Neuronal stem cell (in vitro differentiated cells): ENCODE data around the gene CDH13.
A peak's percentile ranks its signal among the peaks of the same experiment; 100 is the strongest.

Experiments
- DNase-seq: peaks from one replicate; pipeline ENCODE4 v3.0.0-alpha.2; 2013; ENCODE audit warnings: low spot score
- H2AFZ ChIP-seq: one replicate; pipeline ENCODE4 v1.6.1; 2013; ENCODE audit warnings: mild to moderate bottlenecking, low read length, inconsistent platforms
- H2AK5ac ChIP-seq: 2 replicates; pipeline ENCODE4 v1.6.1; 2013; ENCODE audit warnings: low read depth, mild to moderate bottlenecking, inconsistent platforms, low read length, moderate library complexity, mixed read lengths
- H2BK120ac ChIP-seq: 2 replicates; pipeline ENCODE4 v1.6.1; 2013; ENCODE audit warnings: low read depth, mild to moderate bottlenecking, inconsistent platforms, low read length, moderate library complexity, mixed read lengths
- H2BK12ac ChIP-seq: one replicate; pipeline ENCODE4 v1.6.1; 2013; ENCODE audit warnings: low read length, inconsistent platforms
- H2BK15ac ChIP-seq: 2 replicates; pipeline ENCODE4 v1.6.1; 2013; ENCODE audit warnings: mild to moderate bottlenecking, low read length, inconsistent platforms, mixed read lengths
- H2BK5ac ChIP-seq: one replicate; pipeline ENCODE4 v1.6.1; 2013; ENCODE audit warnings: inconsistent platforms, mild to moderate bottlenecking, low read length, moderate library complexity
- H3K14ac ChIP-seq: one replicate; pipeline ENCODE4 v1.6.1; 2013; ENCODE audit warnings: low read length, inconsistent platforms
- H3K18ac ChIP-seq: 2 replicates; pipeline ENCODE4 v1.6.1; 2013; ENCODE audit warnings: low read length, inconsistent platforms
- H3K23ac ChIP-seq: 2 replicates; pipeline ENCODE4 v1.6.1; 2013; ENCODE audit warnings: low read depth, mild to moderate bottlenecking, mixed read lengths, low read length, inconsistent platforms; ENCODE audit not compliant: poor library complexity
- H3K27ac ChIP-seq: replicated peaks from 3 replicates; pipeline ENCODE4 v1.5.1; 2013; ENCODE audit warnings: low read length, inconsistent platforms
- H3K27me3 ChIP-seq, 3 experiments: 2 replicates each; pipeline ENCODE4 v1.6.1; 2013; ENCODE audit warnings: low read length in 3 of 3, mild to moderate bottlenecking in 2 of 3, inconsistent platforms in 1 of 3, low read depth in 1 of 3, mixed read lengths in 1 of 3, moderate library complexity in 1 of 3; ENCODE audit not compliant: control insufficient read depth in 3 of 3, insufficient read depth in 3 of 3
- H3K36me3 ChIP-seq, 2 donors: replicated peaks in 1 of 2; 2 replicates each; pipeline ENCODE4 v1.6.1; 2013; ENCODE audit warnings: low read length in 2 of 2; ENCODE audit not compliant: control insufficient read depth in 2 of 2, insufficient read depth in 2 of 2
- H3K4ac ChIP-seq: 2 replicates; pipeline ENCODE4 v1.6.1; 2013; ENCODE audit warnings: inconsistent platforms, mild to moderate bottlenecking, low read length, moderate library complexity
- H3K4me1 ChIP-seq, 2 donors: 1 replicate in 1 of 2; 2 replicates in 1 of 2; pipeline ENCODE4 v1.6.1; 2013; ENCODE audit warnings: low read length in 2 of 2, low read depth in 1 of 2; ENCODE audit not compliant: control insufficient read depth in 2 of 2, insufficient read depth in 1 of 2
- H3K4me2 ChIP-seq: one replicate; pipeline ENCODE4 v1.6.1; 2013; ENCODE audit warnings: mild to moderate bottlenecking, low read length, inconsistent platforms; ENCODE audit not compliant: insufficient read depth, poor library complexity, severe bottlenecking
- H3K4me3 ChIP-seq, 2 donors: 2 replicates each; pipeline ENCODE4 v1.5.1; 2013; ENCODE audit warnings: low read length in 2 of 2, mild to moderate bottlenecking in 2 of 2, inconsistent platforms in 1 of 2, moderate library complexity in 1 of 2
- H3K79me1 ChIP-seq: one replicate; pipeline ENCODE4 v1.6.1; 2013; ENCODE audit warnings: low read depth, mild to moderate bottlenecking, inconsistent platforms, low read length, moderate library complexity
- H3K9ac ChIP-seq: one replicate; pipeline ENCODE4 v1.6.1; 2013; ENCODE audit warnings: mild to moderate bottlenecking, low read depth, low read length, inconsistent platforms; ENCODE audit not compliant: poor library complexity
- H3K9me3 ChIP-seq, 2 donors: replicated peaks in 1 of 2; 2 replicates each; pipeline versions ENCODE3 to v1.6.1; 2013; ENCODE audit warnings: low read length in 2 of 2, mild to moderate bottlenecking in 2 of 2, inconsistent platforms in 1 of 2, low read depth in 1 of 2, mixed read lengths in 1 of 2, moderate library complexity in 1 of 2; ENCODE audit not compliant: control insufficient read depth in 2 of 2, insufficient read depth in 1 of 2
- H4K8ac ChIP-seq: one replicate; pipeline ENCODE4 v1.6.1; 2013; ENCODE audit warnings: low read depth, mild to moderate bottlenecking, inconsistent platforms, low read length, moderate library complexity
- H4K91ac ChIP-seq: one replicate; pipeline ENCODE4 v1.6.1; 2013; ENCODE audit warnings: low read length, low read depth, mild to moderate bottlenecking, inconsistent platforms; ENCODE audit not compliant: poor library complexity
- WGBS, 2 donors: extraction: QIAGEN DNeasy Blood & Tissue Kit; methylation state at CpG; one replicate each; pipeline ENCODE4 v1.1.7; 2013; ENCODE audit warnings: missing lambda C conversion rate in 2 of 2, mixed read lengths in 1 of 2; ENCODE audit not compliant: insufficient read length in 2 of 2, insufficient replicate concordance in 1 of 2; ENCODE audit errors: extremely low coverage in 2 of 2; 5-methylcytosine and 5-hydroxymethylcytosine counted together

CDH13 gene

DNA sequence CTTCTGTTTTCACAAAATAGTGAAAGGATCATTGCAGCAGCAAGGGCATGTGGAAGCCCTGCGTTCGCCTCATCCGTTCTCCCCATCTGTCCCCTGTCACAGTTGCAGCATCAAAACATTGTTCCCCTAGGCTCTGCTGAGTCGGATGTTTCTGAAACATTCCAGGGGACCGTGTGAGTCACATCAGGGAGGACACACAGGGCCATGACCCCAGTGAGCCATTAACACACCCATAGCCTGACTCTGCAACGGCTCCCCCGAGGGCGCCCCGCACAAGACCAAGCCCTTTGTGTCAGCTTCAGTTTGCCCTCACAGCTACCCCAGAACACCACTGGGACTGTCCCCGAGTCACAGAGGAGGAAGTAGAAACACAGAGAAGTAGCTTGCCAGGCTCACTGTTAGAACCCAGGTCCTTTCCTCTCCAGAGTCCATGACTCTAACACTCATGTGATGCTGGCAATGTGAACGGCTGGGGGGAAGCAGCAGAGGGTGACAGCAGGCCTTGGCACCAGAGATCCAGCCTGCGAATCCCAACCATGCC is 1117.7 kb downstream of the CDH13 start:
- Histone ChIP-seq H3K4me2 (no peak overlapping the region), H3K14ac (no peak overlapping the region), H3K36me3 (no peaks in the 10 kb centered on the region), H3K18ac (no peak overlapping the region), H3K27ac (no peak overlapping the region), H3K4ac (no peak overlapping the region), H2BK12ac (no peak overlapping the region), H2AFZ (peak overlapping the region; percentile 9), H3K27me3 (no peaks in the 10 kb centered on the region), H2BK5ac (no peak overlapping the region), H3K9me3 (peaks cover 0 to 2% of the 10 kb centered on the region in 2 donors), H3K4me3 (no peak overlapping the region), H4K8ac (no peak overlapping the region), H3K4me1 (peaks cover 8 to 39% of the 10 kb centered on the region in 2 donors), H2AK5ac (no peak overlapping the region), H3K23ac (no peak overlapping the region), H2BK120ac (no peak overlapping the region), H4K91ac (no peak overlapping the region), H2BK15ac (no peak overlapping the region), H3K9ac (no peak overlapping the region), H3K79me1 (no peaks in the 10 kb centered on the region)
- no CpG with 5 or more reads among the region's 12 CpGs for WGBS, 2 donors
- DNase-seq: peak; percentile 2

DNA sequence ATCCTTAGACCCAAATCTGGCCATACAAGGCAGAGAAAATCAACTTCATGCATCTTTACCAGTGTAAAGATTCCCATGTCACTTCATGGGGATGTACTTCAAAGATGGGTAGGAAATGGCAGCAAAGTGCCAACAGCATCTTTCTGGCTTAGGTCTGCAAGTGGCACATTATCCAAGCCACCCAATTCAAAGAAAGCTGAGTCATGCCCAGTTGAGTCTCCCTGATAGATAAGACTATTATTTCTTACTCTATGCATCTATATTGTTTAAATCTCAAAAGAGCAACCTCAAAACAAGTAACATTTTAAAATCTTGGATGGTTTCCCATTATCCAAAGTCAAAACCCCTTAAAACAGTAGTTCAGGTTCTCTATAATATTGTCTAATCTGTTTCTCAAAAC is 1119.8 kb downstream of the CDH13 start:
- Histone ChIP-seq H3K4me2 (no peak overlapping the region), H2BK5ac (no peak overlapping the region), H3K4ac (no peak overlapping the region), H3K9ac (no peak overlapping the region), H4K8ac (no peak overlapping the region), H2BK12ac (no peak overlapping the region), H3K23ac (no peak overlapping the region), H3K4me1 (peaks cover 8 to 43% of the 10 kb centered on the region in 2 donors), H2BK15ac (no peak overlapping the region), H2AFZ (no peak overlapping the region), H3K4me3 (no peak overlapping the region), H3K14ac (no peak overlapping the region), H3K79me1 (no peaks in the 10 kb centered on the region), H3K27me3 (no peaks in the 10 kb centered on the region), H2AK5ac (no peak overlapping the region), H3K18ac (no peak overlapping the region), H3K27ac (no peak overlapping the region), H3K36me3 (no peaks in the 10 kb centered on the region), H4K91ac (no peak overlapping the region), H2BK120ac (no peak overlapping the region), H3K9me3 (peaks cover 0 to 2% of the 10 kb centered on the region in 2 donors)
- DNase-seq: no peak

DNA sequence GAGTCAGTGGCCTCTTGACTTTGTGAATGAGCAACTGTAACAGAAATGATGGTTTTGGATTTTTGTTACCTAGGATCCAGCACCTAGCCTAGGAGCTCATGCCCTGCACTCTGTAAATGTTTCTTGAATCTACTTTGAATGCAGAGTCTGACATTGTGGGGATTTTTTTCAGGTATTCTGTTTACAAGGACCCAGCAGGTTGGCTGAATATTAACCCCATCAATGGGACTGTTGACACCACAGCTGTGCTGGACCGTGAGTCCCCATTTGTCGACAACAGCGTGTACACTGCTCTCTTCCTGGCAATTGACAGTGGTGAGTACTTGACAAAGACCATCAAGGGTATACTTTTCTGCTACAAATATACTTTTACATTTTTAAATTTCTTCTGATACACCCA is 1121.2 kb downstream of the CDH13 start:
- Histone ChIP-seq H3K14ac (no peak overlapping the region), H3K27ac (no peak overlapping the region)

DNA sequence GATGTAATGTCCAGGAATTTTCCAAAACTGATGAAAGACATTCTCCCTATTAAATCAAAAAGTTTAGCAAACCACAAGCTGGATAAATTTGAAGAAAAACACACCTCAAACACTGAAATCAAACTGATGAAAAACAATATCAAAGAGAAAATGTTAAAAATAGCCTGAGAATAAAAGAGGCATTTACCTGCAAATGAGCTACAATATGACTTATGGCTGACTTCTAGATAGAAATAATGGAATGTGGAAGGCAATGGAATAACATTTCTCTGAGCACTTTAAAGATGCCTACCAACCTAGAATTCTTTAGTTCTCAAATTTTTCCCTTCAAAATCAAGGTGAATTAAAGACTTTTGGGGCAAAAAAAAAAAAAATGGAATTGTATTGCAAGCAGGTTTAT is 1128.6 kb downstream of the CDH13 start:
- no peaks in the 10 kb centered on the region for H3K27me3 ChIP-seq
- H4K8ac ChIP-seq: no peak overlapping the region
- H3K79me1 ChIP-seq: peaks cover 2% of the 10 kb centered on the region
- H3K27ac ChIP-seq: no peak overlapping the region
- H3K23ac ChIP-seq: no peak overlapping the region
- H4K91ac ChIP-seq: no peak overlapping the region
- H3K9ac ChIP-seq: no peak overlapping the region
- no peak overlapping the region for H3K14ac ChIP-seq
- no peak overlapping the region for H2BK12ac ChIP-seq
- H2BK120ac ChIP-seq: no peak overlapping the region
- H3K4me2 ChIP-seq: no peak overlapping the region
- no peak overlapping the region for H2BK5ac ChIP-seq
- H3K4me1 ChIP-seq: no peaks in the 10 kb centered on the region
- H3K9me3 ChIP-seq: peaks cover 0 to 15% of the 10 kb centered on the region in 2 donors
- H3K36me3 ChIP-seq: no peaks in the 10 kb centered on the region
- DNase-seq: no peak
- H3K4ac ChIP-seq: no peak overlapping the region
- H2BK15ac ChIP-seq: no peak overlapping the region
- H2AK5ac ChIP-seq: no peak overlapping the region
- no peak overlapping the region for H3K4me3 ChIP-seq
- no peak overlapping the region for H3K18ac ChIP-seq
- H2AFZ ChIP-seq: no peak overlapping the region

More for the DNA sequence above, 1121.2 kb downstream of the CDH13 start:
- no peak for DNase-seq
- Histone ChIP-seq H3K27me3 (no peaks in the 10 kb centered on the region), H3K79me1 (no peaks in the 10 kb centered on the region), H2BK12ac (no peak overlapping the region), H3K18ac (no peak overlapping the region), H3K4me3 (no peak overlapping the region), H3K36me3 (no peaks in the 10 kb centered on the region), H3K23ac (no peak overlapping the region), H2BK5ac (no peak overlapping the region), H2AK5ac (no peak overlapping the region), H2BK120ac (no peak overlapping the region), H3K4me2 (no peak overlapping the region), H3K9ac (no peak overlapping the region), H4K91ac (no peak overlapping the region), H3K4ac (no peak overlapping the region), H2BK15ac (no peak overlapping the region), H3K4me1 (peaks cover 8 to 38% of the 10 kb centered on the region in 2 donors), H4K8ac (no peak overlapping the region), H2AFZ (no peak overlapping the region), H3K9me3 (peaks cover 0 to 2% of the 10 kb centered on the region in 2 donors)
- no CpG with 5 or more reads among the region's 3 CpGs for WGBS, 2 donors
